ENCODE results near the gene BMPER. TPM values are rescaled to one million over a fixed set of nuclear protein-coding genes. Genes with fewer than 3 reads are reported as not detected.

Gene BMPER
- total and polyA plus RNA-seq, 2 of the 8 experiments (the other 6 are each of a cell fraction or from before 2014, with no cell fraction given): 0.33 to 0.69 TPM

GRCh38 chr7:34135924-34136323 lies 230.6 kb downstream of the BMPER start:
- no peak for TF ChIP-seq RNF2 (IDR thresholded peaks at IDR 0.05; ENCODE audit: borderline replicate concordance, low read depth, low read length, missing control alignments, poor library complexity, severe bottlenecking)
- no peak for TF ChIP-seq SP2 (IDR thresholded peaks at IDR 0.05; ENCODE audit: low read length)
- no peak for TF ChIP-seq SIN3A (conservative IDR thresholded peaks at IDR 0.05 in 1 of 2, IDR thresholded peaks at IDR 0.05 in 1 of 2; ENCODE audit: low read depth in 1 of 2, low read length in 2 of 2)
- WGBS, 2 experiments (ENCODE audit: extremely low coverage in 1 of 2, insufficient coverage in 1 of 2, insufficient read length in 1 of 2, insufficient replicate concordance in 2 of 2, low coverage in 1 of 2, low lambda C conversion rate in 2 of 2, missing lambda C conversion rate in 1 of 2): 76% methylated on average over 4 of the region's 4 CpGs; no CpG with 5 or more reads in 1 of the 2 experiments

More at GRCh38 chr7:34135924-34136323, 230.6 kb downstream of the BMPER start:
- Histone ChIP-seq H4K20me1 (replicated peaks in 1 of 2; ENCODE audit: control insufficient read depth in 1 of 2, insufficient read depth in 2 of 2, low read length in 2 of 2) (no peaks in the 10 kb centered on the region), H4K91ac (replicated peaks; ENCODE audit: insufficient read length, low read length) (no peak overlapping the region), H3K23me2 (ENCODE audit: low read depth, low read length) (no peaks in the 10 kb centered on the region), H2BK15ac (ENCODE audit: low read length) (no peak overlapping the region), H2BK120ac (replicated peaks; ENCODE audit: low read depth, low read length) (no peak overlapping the region), H3K27me3 (replicated peaks in 1 of 4; ENCODE audit: control insufficient read depth in 3 of 4, extremely low read depth in 1 of 4, insufficient read depth in 3 of 4, low read length in 3 of 4) (no peaks in the 10 kb centered on the region), H3K27ac (ENCODE audit: low read depth, low read length) (no peak overlapping the region), H4K8ac (ENCODE audit: extremely low read depth, insufficient read depth, low read length) (no peak overlapping the region), H3K79me2 (ENCODE audit: control insufficient read depth in 1 of 2, insufficient read depth in 2 of 2, low read length in 2 of 2) (no peaks in the 10 kb centered on the region), H3K23ac (ENCODE audit: insufficient read length) (no peak overlapping the region), H3K4me2 (ENCODE audit: insufficient read depth in 1 of 2, low read depth in 2 of 2, low read length in 2 of 2) (no peak overlapping the region), H2BK12ac (ENCODE audit: low read depth, low read length) (no peak overlapping the region), H2AK5ac (ENCODE audit: low read depth, low read length) (no peak overlapping the region), H2BK5ac (ENCODE audit: low read depth, low read length) (no peak overlapping the region), H3K4ac (replicated peaks; ENCODE audit: insufficient read length, low read depth, low read length) (no peak overlapping the region), H3K4me3 (ENCODE audit: extremely low read depth in 1 of 4, insufficient read depth in 2 of 4, low read depth in 3 of 4, low read length in 4 of 4) (no peak overlapping the region), H3K4me1 (replicated peaks in 1 of 4; ENCODE audit: control insufficient read depth in 3 of 4, insufficient read depth in 4 of 4, low read length in 3 of 4) (peaks cover 0 to 9% (median 4%) of the 10 kb centered on the region in 4 experiments; a peak in 6 of 7 replicates), H2AFZ (ENCODE audit: low read length) (no peak overlapping the region), H3K18ac (ENCODE audit: extremely low read depth, low read length) (no peak overlapping the region), H3K56ac (replicated peaks; ENCODE audit: insufficient read length, low read depth, low read length) (no peak overlapping the region), H4K5ac (ENCODE audit: insufficient read length, low read depth, low read length) (no peak overlapping the region), H3K79me1 (ENCODE audit: low read depth, low read length) (no peaks in the 10 kb centered on the region), H2BK20ac (ENCODE audit: low read length) (no peak overlapping the region), H3K36me3 (ENCODE audit: control insufficient read depth in 2 of 4, insufficient read depth in 4 of 4, low read length in 3 of 4) (no peaks in the 10 kb centered on the region), H3K9ac (replicated peaks in 1 of 4; ENCODE audit: extremely low read depth in 1 of 4, low read depth in 3 of 4, low read length in 3 of 4) (no peak overlapping the region), H3K14ac (ENCODE audit: insufficient read length) (no peak overlapping the region), H3K9me3 (ENCODE audit: insufficient read depth in 2 of 2, low read depth in 1 of 2, low read length in 1 of 2) (no peaks in the 10 kb centered on the region)
- FAIRE-seq (no peak), DNase-seq (ENCODE audit: low read depth in 1 of 2, low spot score in 2 of 2) (no peak)
- CTCF ChIA-PET (ENCODE audit: partially characterized antibody): interaction anchor here (0.9 to 12.3 kb wide), 14 partner anchors 9 to 952 kb away, joined by 3 to 197 read pairs (median 6); no protein-coding TSS in a partner anchor
- POLR2A ChIA-PET (ENCODE audit: partially characterized antibody): interaction anchor here (1.5 kb wide), 1 partner anchor 23 kb away, joined by 4 read pairs; no protein-coding TSS in a partner anchor

Measured in H1 (cell line).